Measurements from ENCODE around the gene RNPEP. TPM values are rescaled to one million over a fixed set of nuclear protein-coding genes. Genes with fewer than 3 reads are reported as not detected.

Gene RNPEP
- total and polyA plus RNA-seq, 2 experiments from 2014 or later: 32.1 to 80.3 TPM

- TF ChIP-seq CTCF (conservative IDR thresholded peaks at IDR 0.05; ENCODE audit: low read depth in 2 of 2) (no peak), JUNB (IDR thresholded peaks at IDR 0.05; ENCODE audit: unreplicated experiment) (no peak), EZH2phosphoT487 (IDR thresholded peaks at IDR 0.05; ENCODE audit: unreplicated experiment) (no peak), POLR2AphosphoS5 (IDR thresholded peaks at IDR 0.05; ENCODE audit: low read depth) (no peak), EZH2 (IDR thresholded peaks at IDR 0.05; ENCODE audit: low read depth, unreplicated experiment) (no peak), REST (IDR thresholded peaks at IDR 0.05; ENCODE audit: unreplicated experiment) (no peak)
These were observed 52.4 kb downstream of the RNPEP start (continued) for GRCh38 chr1:202034683-202035462.

- Histone ChIP-seq H3K4me3 (no peak overlapping the region), H4K20me1 (replicated peaks; ENCODE audit: insufficient read depth) (no peaks in the 10 kb centered on the region), H3K9me2 (ENCODE audit: insufficient read depth) (no peaks in the 10 kb centered on the region), H3K36me3 (ENCODE audit: insufficient read depth) (no peaks in the 10 kb centered on the region), H3K27ac (ENCODE audit: low read depth) (no peak overlapping the region), H3K4me2 (no peak overlapping the region), H3K79me2 (replicated peaks; ENCODE audit: insufficient read depth) (no peaks in the 10 kb centered on the region), H3K27me3 (ENCODE audit: insufficient read depth) (no peaks in the 10 kb centered on the region), H3F3A (replicated peaks; ENCODE audit: low read depth) (no peaks in the 10 kb centered on the region), H2AFZ (peak overlapping the region; percentile 32; the same call in 1 of the 2 replicates), H3K4me1 (ENCODE audit: insufficient read depth) (no peaks in the 10 kb centered on the region)
- DNase-seq (ENCODE audit: low spot score) (no peak), ATAC-seq (no peak)
- Mint-ChIP-seq H3K27me3 (ENCODE audit: insufficient read depth, low read depth, poor library complexity) (no peaks in the 10 kb centered on the region), H3K36me3 (ENCODE audit: low read depth) (no peaks in the 10 kb centered on the region), H3K9me3 (no peaks in the 10 kb centered on the region), H3K4me3 (no peak overlapping the region), H3K27ac (no peak overlapping the region), H3K4me1 (peaks cover 5% of the 10 kb centered on the region; the same call in 1 of the 3 replicates)
- TF ChIP-seq EZH2 (IDR thresholded peaks at IDR 0.05; ENCODE audit: low read depth, unreplicated experiment) (no peak), NANOG (IDR thresholded peaks at IDR 0.05; ENCODE audit: borderline replicate concordance) (no peak), JUNB (IDR thresholded peaks at IDR 0.05; ENCODE audit: unreplicated experiment) (no peak), CREB1 (CRISPR knock-in tag; IDR thresholded peaks at IDR 0.05; ENCODE audit: low read depth) (no peak), POLR2AphosphoS5 (IDR thresholded peaks at IDR 0.05; ENCODE audit: low read depth) (no peak), EZH2phosphoT487 (IDR thresholded peaks at IDR 0.05; ENCODE audit: unreplicated experiment) (no peak), STAT1 (IDR thresholded peaks at IDR 0.05; ENCODE audit: unreplicated experiment) (no peak), ZNF114 (CRISPR knock-in tag; IDR thresholded peaks at IDR 0.05) (no peak), ETS1 (IDR thresholded peaks at IDR 0.05) (no peak), ZNF331 (CRISPR knock-in tag; IDR thresholded peaks at IDR 0.05; ENCODE audit: low read depth) (no peak)
These were observed 54.3 kb downstream of the RNPEP start for GRCh38 chr1:202036595-202037387.

Measured in GM23338 (cell line).